CD4-positive, alpha-beta T cell (primary cell): Measurements from ENCODE around the gene USP44. TPM values are rescaled to one million over a fixed set of nuclear protein-coding genes. Genes with fewer than 3 reads are reported as not detected.

Source experiments
- ATAC-seq: fragments of 200-7000 bp; cut with Tn5 transposase; one replicate; pipeline ENCODE4 v1.10.0; 2022; ENCODE audit warnings: mild to moderate bottlenecking; ENCODE audit not compliant: poor library complexity
- CTCF ChIA-PET: fragments of 350-600 bp; sonication (Branson Sonifier 250); formaldehyde crosslinking; loops from one replicate; lab custom pipeline; 2021; ENCODE audit warnings: antibody characterized with exemption, inconsistent platforms; lab: Charles Lee
- POLR2A ChIA-PET: fragments of 350-600 bp; sonication (Branson Sonifier 250); formaldehyde crosslinking; loops from one replicate; lab custom pipeline; 2021; ENCODE audit warnings: antibody characterized with exemption, inconsistent platforms; lab: Charles Lee
- DNase-seq, 14 experiments: peaks; one replicate each; pipeline ENCODE4 v3.0.0-alpha.2; 2013 to 2020; ENCODE audit warnings: mixed read lengths in 2 of 14
- H3K27ac ChIP-seq, 2 donors: one replicate each; pipeline versions ENCODE4 v1.5.1 to v1.7.0; 2013; ENCODE audit warnings: low read length in 2 of 2, low read depth in 1 of 2, mild to moderate bottlenecking in 1 of 2
- H3K27me3 ChIP-seq, 2 experiments: 1 replicate in 1 of 2; 2 replicates in 1 of 2; pipeline versions ENCODE4 v1.6.1 to v1.7.0; 2013; ENCODE audit warnings: low read length in 2 of 2, control low read depth in 1 of 2, mild to moderate bottlenecking in 1 of 2, moderate library complexity in 1 of 2; ENCODE audit not compliant: insufficient read depth in 2 of 2, control insufficient read depth in 1 of 2
- H3K36me3 ChIP-seq: one replicate; pipeline ENCODE4 v1.6.1; 2013; ENCODE audit warnings: low read length, control low read depth; ENCODE audit not compliant: insufficient read depth
- H3K4me1 ChIP-seq: one replicate; pipeline ENCODE4 v1.6.1; 2013; ENCODE audit warnings: low read length, control low read depth; ENCODE audit not compliant: insufficient read depth
- H3K4me3 ChIP-seq: one replicate; pipeline ENCODE4 v1.5.1; 2013; ENCODE audit warnings: mild to moderate bottlenecking, low read length, moderate library complexity
- H3K9me3 ChIP-seq, 2 experiments: 1 replicate in 1 of 2; 2 replicates in 1 of 2; pipeline versions ENCODE4 v1.6.1 to v1.7.0; 2013; ENCODE audit warnings: low read length in 2 of 2, mild to moderate bottlenecking in 2 of 2, control low read depth in 1 of 2, moderate library complexity in 1 of 2; ENCODE audit not compliant: control insufficient read depth in 1 of 2, insufficient read depth in 1 of 2
- H3K27ac Mint-ChIP-seq: one replicate; pipeline ENCODE4 v1.8.0; 2020; ENCODE audit warnings: mixed read lengths
- H3K27me3 Mint-ChIP-seq: one replicate; pipeline ENCODE4 v1.8.0; 2021; ENCODE audit warnings: mixed read lengths
- H3K36me3 Mint-ChIP-seq: one replicate; pipeline ENCODE4 v1.8.0; 2021; ENCODE audit warnings: low read depth, mixed read lengths
- H3K4me1 Mint-ChIP-seq: one replicate; pipeline ENCODE4 v1.8.0; 2021; ENCODE audit warnings: low read depth, mixed read lengths
- H3K4me3 Mint-ChIP-seq: one replicate; pipeline ENCODE4 v1.8.0; 2020; ENCODE audit warnings: mild to moderate bottlenecking, mixed read lengths
- H3K9me3 Mint-ChIP-seq: one replicate; pipeline ENCODE4 v1.8.0; 2020; ENCODE audit warnings: mixed read lengths
- intact Hi-C, 2 experiments: fragments of 100-400 bp; cut with DNase I in 1 of 2; cut with micrococcal nuclease in 1 of 2; formaldehyde crosslinking; loops; one replicate each; pipeline versions ENCODE4 v1.15.1 to v1.9.0; 2023 to 2025; cut with DNase I, micrococcal nuclease
- total RNA-seq, 174 experiments: library from RNA in 2 of 174; stranded (reverse) in 2 of 174; gene quantifications; one replicate each; pipeline ENCODE4 v1.2.3 and lab custom pipeline; 2021 to 2026
- TF ChIP-seq, protein P1 (sequence below): fragments of 200-600 bp; IDR thresholded peaks from one replicate; pipeline ENCODE4 v1.8.0; 2022; ENCODE audit warnings: antibody characterized with exemption, mild to moderate bottlenecking

The USP44 gene
- total RNA-seq, 2 experiments from 2014 or later = 1.3 to 1.5 TPM

DNA sequence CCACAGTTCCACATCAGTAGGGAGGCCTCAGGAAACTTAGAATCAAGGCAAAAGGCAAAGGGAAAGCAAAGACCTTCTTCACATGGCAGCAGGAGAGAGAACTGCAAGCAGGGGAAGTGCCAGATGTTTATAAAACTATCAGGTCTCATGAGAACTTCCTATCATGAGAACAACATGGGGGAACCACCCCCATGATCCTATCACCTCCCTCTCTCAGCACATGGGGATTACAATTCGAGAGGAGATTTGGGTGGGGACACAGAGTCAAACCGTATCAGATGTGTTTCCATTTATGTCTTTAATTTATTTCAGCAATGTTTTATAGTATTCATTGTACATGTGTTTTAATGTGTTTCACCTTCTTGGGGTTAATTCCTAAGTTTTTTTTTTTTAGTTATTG is 51.5 kb downstream of the USP44 start:
- no peak overlapping the region for H3K27ac ChIP-seq
- no peak overlapping the region for H3K4me3 Mint-ChIP-seq
- no peaks in the 10 kb centered on the region for H3K9me3 ChIP-seq
- intact Hi-C loops = no loop called here
- DNase-seq = no peak
- no peaks in the 10 kb centered on the region for H3K27me3 ChIP-seq
- peaks cover 83% of the 10 kb centered on the region for H3K36me3 ChIP-seq
- no peak for ATAC-seq
- H3K4me1 Mint-ChIP-seq = peaks cover 27% of the 10 kb centered on the region
- no peaks in the 10 kb centered on the region for H3K4me1 ChIP-seq
- peaks cover 87% of the 10 kb centered on the region for H3K36me3 Mint-ChIP-seq
- no peak overlapping the region for H3K4me3 ChIP-seq
- ChIA-PET CTCF (interaction anchor here (0.5 kb wide), 1 partner anchor 36 kb away, joined by 6 read pairs; no protein-coding TSS in a partner anchor), POLR2A (no interaction called here)
- TF ChIP-seq, protein P1, sequence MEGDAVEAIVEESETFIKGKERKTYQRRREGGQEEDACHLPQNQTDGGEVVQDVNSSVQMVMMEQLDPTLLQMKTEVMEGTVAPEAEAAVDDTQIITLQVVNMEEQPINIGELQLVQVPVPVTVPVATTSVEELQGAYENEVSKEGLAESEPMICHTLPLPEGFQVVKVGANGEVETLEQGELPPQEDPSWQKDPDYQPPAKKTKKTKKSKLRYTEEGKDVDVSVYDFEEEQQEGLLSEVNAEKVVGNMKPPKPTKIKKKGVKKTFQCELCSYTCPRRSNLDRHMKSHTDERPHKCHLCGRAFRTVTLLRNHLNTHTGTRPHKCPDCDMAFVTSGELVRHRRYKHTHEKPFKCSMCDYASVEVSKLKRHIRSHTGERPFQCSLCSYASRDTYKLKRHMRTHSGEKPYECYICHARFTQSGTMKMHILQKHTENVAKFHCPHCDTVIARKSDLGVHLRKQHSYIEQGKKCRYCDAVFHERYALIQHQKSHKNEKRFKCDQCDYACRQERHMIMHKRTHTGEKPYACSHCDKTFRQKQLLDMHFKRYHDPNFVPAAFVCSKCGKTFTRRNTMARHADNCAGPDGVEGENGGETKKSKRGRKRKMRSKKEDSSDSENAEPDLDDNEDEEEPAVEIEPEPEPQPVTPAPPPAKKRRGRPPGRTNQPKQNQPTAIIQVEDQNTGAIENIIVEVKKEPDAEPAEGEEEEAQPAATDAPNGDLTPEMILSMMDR = no peak
- H3K27me3 Mint-ChIP-seq = no peaks in the 10 kb centered on the region
- no peaks in the 10 kb centered on the region for H3K9me3 Mint-ChIP-seq
- H3K27ac Mint-ChIP-seq = peak overlapping the region; percentile 47

DNA sequence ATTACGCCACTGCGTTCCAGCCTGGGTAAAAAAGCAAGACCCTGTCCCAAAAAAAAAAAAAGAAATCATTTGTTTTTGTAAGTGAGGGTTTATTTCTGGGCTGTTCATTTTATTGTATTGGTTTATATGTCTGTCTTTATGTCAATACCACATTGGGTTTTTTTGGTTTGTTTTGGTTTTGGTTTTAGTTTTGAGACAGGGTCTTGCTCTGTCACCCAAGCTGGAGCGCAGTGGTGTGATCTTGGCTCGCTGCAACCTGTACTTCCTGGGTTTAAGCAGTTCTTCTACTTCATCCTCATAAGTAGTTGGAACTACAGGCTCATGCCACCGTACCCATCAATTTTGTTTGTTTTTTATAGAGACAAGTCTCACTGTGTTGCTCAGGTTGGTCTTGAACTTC is 52.3 kb downstream of the USP44 start:
- Histone ChIP-seq H3K4me1 (no peaks in the 10 kb centered on the region), H3K9me3 (no peaks in the 10 kb centered on the region), H3K36me3 (peaks cover 83% of the 10 kb centered on the region), H3K27ac (no peak overlapping the region), H3K27me3 (no peaks in the 10 kb centered on the region), H3K4me3 (no peak overlapping the region)
- TF ChIP-seq, protein P1 = no peak
- Mint-ChIP-seq H3K27me3 (no peaks in the 10 kb centered on the region), H3K9me3 (no peaks in the 10 kb centered on the region), H3K4me1 (peaks cover 27% of the 10 kb centered on the region), H3K36me3 (peaks cover 87% of the 10 kb centered on the region), H3K4me3 (no peak overlapping the region), H3K27ac (peak overlapping the region; percentile 47)
- intact Hi-C loops = no loop called here
- ATAC-seq = no peak
- no peak for DNase-seq
- ChIA-PET CTCF (no interaction called here), POLR2A (interaction anchor here (1.2 kb wide), 1 partner anchor 25 kb away, joined by 4 read pairs; the partner anchor contains the start of gene METAP2)

DNA sequence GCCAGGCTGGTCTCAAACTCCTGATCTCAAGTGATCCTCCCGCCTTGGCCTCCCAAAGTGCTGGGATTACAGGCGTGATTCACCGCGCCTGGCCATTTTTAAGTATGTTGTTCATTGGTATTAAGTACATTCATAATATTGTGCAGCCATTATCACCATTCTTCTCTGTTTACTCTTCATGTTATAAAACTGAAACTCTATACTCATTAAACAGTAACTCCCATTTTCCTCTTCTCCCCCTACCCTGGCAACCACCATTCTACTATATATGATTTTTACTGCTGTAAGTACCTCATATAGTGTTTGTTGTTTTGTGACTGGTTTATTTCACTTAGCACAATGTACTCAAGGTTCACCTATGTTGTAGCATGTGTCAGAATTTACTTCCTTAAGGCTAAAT is 54.2 kb downstream of the USP44 start:
- POLR2A ChIA-PET = no interaction called here
- H3K27me3 Mint-ChIP-seq = no peaks in the 10 kb centered on the region
- H3K36me3 ChIP-seq = peaks cover 75% of the 10 kb centered on the region
- peaks cover 16% of the 10 kb centered on the region for H3K4me1 Mint-ChIP-seq
- no peak for DNase-seq
- H3K4me1 ChIP-seq = no peaks in the 10 kb centered on the region
- H3K27me3 ChIP-seq = no peaks in the 10 kb centered on the region
- no peaks in the 10 kb centered on the region for H3K9me3 ChIP-seq
- H3K9me3 Mint-ChIP-seq = no peaks in the 10 kb centered on the region
- no peak overlapping the region for H3K27ac Mint-ChIP-seq
- H3K36me3 Mint-ChIP-seq = peaks cover 78% of the 10 kb centered on the region
- ATAC-seq = no peak
- no peak overlapping the region for H3K4me3 Mint-ChIP-seq
- CTCF ChIA-PET = no interaction called here
- TF ChIP-seq, protein P1 = no peak
- intact Hi-C loops = no loop called here
- H3K4me3 ChIP-seq = no peak overlapping the region
- H3K27ac ChIP-seq = no peak overlapping the region
